C4-2B (cell line): ENCODE data around the gene CAPN12.

Experiments used
- ZFX ChIP-seq: fragments of 450-650 bp; IDR thresholded peaks from 2 replicates; pipeline ENCODE4 v1.6.1; 2017
- TF ChIP-seq, protein P1 (sequence below): fragments of 450-650 bp; conservative IDR thresholded peaks from 2 replicates; pipeline ENCODE4 v1.5.1; 2017; ENCODE audit warnings: mild to moderate bottlenecking

DNA sequence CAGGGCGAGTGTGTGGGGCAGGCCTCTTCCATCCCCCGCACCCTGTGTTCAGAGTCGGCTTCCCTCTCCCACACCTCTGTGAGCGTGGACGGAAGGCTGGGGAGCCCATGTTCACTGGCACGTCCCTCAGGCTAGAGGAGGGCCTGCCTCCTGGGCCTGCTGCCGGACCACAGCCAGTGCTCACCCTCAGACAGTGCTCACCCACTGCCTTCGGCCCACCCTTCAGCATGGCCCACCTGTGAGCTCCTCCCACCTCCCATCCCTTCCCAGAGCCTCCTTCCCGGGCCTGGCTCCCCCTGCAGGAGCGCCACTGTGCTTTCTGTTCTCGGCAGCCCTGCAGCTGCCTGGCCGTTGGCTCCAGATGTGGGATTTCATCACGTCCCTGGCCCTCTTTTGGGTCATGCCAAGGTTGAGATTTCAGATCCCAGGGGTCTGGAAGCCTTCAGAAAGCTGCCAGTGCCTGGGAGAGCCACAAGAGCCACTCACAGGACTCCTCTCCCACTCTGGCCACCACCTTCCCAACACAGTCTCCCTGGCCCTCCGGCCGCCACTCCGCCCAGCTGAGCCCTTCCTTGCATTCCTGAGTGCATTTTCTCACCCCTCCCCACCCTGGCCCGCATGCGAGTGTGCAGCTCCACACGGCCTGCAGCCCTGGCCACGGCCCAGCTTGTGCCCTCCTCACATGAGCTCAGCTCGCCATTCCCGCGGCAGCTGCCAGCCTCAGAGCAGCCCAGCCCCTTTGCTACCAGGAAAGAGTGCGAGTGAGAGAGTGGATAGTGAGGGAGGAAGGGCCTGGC, 25.3 kb downstream of the CAPN12 start:
- TF ChIP-seq, protein P1, sequence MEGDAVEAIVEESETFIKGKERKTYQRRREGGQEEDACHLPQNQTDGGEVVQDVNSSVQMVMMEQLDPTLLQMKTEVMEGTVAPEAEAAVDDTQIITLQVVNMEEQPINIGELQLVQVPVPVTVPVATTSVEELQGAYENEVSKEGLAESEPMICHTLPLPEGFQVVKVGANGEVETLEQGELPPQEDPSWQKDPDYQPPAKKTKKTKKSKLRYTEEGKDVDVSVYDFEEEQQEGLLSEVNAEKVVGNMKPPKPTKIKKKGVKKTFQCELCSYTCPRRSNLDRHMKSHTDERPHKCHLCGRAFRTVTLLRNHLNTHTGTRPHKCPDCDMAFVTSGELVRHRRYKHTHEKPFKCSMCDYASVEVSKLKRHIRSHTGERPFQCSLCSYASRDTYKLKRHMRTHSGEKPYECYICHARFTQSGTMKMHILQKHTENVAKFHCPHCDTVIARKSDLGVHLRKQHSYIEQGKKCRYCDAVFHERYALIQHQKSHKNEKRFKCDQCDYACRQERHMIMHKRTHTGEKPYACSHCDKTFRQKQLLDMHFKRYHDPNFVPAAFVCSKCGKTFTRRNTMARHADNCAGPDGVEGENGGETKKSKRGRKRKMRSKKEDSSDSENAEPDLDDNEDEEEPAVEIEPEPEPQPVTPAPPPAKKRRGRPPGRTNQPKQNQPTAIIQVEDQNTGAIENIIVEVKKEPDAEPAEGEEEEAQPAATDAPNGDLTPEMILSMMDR, result no peak
- TF ChIP-seq ZFX, result no peak
